ENCODE results near the gene SMIM12.
"Not testable (repeated sequence)": the region's sequence is repeated elsewhere in the genome, so short reads cannot be mapped to it uniquely, and the experiment has no call there.

The SMIM12 gene

DNA sequence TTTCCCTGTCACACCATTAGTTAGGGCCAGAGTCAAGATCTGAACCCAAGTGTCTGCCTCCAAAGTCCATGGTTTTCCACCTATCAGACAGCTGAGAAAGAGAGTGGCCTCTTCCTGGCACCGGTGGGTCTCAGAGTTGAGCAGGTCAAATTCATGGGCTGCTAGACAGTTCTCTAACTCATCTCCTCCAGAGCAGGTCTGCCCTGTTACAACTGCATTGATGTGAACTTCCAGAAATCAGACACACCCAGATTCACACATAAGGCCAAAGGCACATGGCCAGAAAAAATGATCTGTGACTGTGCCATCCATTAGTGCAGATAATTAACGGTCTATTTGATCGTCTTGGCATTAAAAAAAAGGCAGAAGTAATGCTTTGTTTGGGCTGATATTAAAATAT is 17.5 kb downstream of the SMIM12 start:
- no peak for DNase-seq

DNA sequence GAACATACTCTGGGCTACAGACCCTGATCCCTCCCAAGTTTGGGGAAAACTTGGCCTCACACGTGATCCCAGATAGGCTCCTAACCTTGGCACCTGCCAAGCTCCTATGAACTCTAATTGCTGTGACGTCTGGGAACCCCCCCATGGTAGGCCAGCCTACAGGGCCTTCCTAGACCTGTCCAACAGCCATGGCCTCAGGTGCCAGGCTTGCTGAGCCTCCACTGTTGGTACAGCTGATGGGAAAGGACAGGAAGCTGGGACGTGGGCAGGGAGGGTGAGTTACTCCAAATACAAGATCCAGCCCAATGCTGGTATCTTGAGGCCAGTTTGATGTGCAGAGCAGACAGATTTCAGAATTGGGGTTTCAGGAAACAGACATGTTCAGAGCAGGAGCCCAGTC is 19.1 kb downstream of the SMIM12 start:
- no peak for DNase-seq

DNA sequence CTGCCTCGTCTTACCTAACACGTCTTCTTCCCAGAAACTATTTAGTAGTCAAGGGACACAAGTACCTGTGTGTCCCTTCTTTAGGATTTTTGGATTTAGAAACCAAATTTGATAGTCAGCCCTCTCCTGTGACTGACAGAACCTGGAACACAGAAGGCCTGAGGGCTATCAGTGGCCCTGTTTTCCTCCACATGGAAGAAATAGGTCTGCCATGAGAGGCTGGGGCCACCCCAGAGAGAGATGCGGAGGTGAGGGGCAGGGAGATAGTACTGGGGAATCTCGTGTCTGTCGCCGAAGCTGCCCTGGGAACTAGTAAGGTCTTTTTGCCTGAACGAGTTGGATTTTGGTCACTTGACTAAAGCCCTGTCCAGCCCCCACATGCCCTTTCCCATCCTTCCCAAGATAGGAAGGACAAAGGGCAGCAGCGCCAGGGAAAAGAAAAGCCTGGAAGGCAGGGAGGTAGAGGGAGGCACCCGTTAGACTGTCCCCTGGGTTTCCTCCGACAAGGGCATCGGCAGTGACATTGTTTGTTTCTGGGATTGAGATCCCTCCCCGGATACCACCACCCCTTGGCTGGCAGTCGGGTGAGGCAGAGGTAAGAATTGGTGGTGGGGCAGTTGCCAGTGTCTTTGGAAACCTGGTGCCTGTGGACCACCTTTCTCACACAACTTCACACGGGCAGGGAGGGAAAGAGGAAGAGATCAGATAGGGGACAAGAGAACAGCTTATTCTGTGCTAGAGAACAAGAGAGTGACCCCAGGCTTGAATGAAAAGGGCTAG is 19.8 kb downstream of the SMIM12 start:
- DNase-seq: no peak

DNA sequence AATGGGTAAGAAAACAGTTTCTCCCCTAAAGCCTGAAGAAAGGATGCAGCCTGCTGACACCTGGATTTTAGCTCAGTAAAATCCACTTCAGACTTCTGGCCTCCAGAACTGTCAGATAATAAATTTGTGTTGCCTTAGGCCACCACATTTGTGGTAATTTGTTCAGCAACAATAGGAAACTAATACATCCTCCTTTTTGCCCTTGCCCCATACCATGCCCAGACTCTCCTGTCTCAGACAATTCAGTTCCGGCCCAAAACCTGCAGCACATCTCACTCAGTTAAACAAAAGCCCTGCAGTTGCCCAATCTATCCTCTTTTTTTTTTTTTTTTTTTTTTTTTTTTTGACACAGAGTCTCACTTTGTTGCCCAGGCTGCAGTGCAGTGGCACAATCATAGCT is 25.8 kb downstream of the SMIM12 start:
- no peak for DNase-seq

DNA sequence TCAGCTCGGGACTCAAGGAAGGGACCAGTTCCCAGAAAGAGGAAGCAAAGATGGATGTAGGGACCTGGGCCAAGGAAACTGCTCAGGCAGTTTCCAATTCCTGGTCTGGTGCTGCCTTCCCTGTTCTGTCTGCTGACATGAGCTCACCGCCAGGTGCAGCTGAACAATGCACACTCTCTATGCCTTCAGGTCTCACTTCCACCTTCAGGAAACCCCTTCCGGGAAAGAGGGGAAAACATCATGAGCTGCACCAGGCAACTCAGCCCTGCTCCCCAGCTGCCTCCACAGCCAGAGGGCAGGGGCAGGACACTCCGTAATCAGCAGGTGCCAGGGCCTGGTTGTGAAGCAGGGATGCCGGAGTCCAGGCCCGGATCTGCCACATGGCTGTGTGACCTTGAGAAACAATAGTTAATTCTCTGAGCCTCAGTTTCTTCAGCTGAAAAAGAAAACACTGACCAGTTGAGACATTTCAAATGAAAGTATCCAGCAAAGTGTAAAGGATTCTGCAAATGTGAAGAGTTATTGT is 27.8 kb downstream of the SMIM12 start:
- no peak for DNase-seq

DNA sequence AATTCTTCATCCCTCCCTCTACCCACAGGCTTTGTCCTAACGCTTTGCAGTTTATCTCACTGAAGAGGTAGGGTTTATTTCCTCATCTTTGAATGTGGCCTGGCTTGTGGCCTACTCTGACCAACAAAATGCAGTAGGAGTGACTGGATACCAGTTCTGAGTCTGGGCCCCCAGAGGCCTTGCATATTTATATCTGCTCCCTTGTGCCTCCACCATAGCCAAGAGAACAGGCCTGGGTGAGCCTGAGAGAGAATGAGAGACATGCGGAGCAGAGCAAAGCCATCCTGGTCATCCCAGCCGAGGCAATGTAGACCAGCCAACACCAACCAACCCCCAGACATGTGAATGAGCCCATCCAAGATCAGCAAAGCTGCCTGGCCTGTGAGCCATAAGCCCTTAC is 30.3 kb downstream of the SMIM12 start:
- no peak for DNase-seq

DNA sequence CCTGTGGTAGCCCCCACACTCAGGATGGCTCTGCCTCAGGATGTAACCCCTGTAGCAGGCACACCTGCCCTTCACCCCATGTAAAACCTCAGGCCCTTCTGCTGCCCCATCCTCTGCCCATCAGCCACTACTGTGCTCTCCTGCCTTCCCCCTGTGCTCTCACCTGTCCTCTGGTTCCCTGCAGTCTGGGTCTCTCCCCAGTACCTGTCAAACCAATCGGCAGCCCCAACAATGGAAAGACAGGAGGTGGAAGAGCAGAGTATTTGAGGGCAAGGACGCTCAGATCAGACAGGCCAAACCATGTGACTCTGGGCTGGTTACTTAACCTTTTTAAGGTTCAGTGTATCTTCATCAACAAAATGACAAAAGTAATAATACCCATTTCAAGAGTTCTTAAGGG is 30.9 kb downstream of the SMIM12 start:
- no peak for DNase-seq

DNA sequence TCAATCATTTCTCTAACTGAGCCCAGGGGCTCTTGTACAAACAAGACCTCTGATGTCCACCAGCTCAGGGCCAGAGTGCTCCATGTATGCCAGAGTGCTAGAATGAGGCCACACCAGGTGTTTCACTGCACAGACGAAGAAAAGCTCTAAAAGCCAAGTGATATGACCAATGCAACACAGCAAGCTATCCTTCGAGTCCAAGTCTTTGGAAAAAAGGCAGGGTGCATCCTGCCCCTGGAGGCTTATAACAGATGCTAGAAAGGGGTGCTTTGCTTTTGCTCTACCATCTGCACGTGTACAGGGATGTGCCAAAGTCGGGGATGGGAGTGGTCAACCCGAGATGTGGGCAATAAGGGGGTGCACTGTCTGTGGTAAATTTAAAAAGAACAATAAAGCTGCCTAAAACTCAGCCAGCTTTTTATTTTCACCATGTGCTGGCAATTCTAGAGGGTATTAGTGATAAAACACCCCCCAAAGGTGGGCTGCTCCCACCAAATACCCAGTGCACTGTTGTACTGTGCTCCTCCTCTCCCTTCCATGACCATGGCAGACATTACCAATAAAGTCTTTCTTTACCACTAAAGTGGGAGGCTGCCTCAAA is 32.1 kb downstream of the SMIM12 start:
- no peak for DNase-seq

DNA sequence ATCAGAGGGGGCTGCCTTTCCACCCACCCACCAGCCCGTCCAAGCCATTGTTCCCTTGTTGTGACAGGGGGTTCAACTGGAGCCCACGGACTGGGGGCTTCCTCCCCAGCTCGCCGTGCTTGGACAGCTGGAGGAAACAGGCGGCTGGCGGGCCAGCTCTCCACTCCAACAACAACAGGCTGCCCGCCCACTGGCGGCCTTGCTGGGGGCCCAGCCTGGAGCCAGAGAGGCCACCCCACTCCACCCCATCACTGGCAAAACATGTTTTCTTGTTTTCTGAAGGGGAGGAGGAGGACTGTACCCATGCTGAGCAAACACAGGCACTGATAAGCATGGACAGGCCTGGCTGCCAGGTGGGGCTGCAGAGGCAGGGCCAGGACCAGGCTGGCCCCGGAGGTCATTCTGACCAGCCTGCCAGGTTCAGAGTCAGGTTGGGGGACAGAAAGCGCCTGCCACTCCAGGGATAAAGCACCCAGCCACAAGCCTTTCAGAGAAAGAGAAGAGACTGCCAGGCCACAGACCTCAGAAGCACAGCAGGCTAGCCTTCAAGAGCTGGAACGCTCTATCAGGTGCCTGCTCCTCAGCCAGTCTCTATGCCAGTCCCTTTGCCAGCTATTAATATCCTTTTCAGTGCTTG is 34.0 kb downstream of the SMIM12 start:
- DNase-seq: no peak

DNA sequence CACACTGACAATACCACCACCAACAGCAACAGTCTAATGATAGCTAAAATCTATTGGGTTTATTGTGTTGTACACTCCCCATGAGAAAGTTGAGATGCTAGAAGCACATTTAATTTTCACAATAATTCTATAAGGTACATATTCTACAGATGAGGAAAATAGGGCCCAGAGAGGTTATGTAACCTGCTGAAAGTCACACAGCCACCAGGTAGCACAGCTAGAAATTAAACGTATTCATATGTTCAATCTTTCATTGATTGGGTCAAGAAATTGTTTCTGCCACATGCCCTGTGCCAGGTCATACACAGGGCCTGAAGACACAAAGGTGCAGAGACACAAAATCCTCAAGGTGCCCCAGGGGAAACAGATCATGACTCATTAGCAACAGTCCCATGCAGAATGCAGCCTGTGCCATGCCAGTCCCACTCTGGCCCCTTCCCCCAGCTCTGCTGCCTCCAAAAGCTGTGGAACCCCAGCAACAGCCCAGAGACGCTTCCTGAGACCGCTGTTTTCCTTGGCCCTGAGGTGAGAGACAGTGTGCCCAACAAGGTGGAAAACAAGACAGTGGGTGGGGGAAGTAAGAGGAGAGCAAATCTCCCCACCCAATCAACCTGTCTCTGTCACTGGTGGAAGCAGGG is 34.6 kb downstream of the SMIM12 start:
- no peak for DNase-seq

DNA sequence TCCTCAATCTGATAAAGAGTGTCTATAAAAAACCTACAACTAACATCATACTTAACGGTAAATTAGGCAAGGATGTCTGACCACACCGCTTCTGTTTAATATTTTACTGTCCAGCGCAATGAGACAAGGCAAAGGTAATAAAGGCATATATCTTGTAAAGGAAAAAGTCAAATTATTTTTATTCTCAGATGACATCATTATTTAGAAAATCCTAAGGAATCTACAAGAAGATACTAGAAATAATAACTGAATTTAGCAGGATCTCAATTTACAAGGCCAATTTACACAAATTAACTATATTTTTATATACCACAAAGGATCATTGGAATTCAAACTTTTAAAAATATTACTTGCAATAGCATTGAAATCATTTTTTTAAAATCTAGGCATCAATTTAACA is 37.3 kb downstream of the SMIM12 start:
- DNase-seq: no peak

DNA sequence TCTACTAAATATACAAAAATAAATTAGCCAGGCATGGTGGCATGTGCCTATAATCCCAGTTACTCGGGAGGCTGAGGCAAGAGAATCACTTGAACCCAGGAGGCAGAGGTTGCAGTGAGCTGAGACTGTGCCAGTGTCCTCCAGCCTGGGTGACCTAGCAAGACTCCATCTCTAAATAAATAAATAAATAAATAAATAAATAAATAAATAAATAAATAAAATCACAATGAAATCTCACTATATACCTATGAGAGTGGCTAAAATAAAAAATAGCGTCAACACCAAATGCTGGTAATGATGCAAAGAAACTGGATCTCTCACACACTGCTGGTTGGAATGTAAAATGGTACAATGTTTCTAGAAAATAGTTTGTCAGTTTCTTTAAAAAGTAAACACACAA is 40.7 kb downstream of the SMIM12 start:
- DNase-seq: not testable (repeated sequence)

DNA sequence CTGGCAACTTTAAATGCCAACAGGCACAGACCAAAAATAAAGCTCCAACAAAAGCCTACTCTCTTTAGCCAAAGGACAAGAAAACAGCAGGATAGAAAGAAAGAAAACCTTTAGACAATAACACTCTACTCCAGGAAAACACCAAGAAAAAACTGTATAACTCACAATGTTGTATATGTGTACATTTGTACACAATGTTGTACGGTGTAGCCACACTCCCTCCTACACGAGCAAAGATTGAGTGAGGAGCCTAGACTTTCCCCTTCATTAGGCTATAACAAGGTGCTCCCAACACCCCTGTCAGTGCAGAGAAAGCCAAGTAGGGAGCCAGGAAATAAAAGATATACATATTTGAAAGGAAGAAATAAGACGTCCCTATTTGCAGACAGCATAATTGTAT is 42.8 kb downstream of the SMIM12 start:
- no peak for DNase-seq

DNA sequence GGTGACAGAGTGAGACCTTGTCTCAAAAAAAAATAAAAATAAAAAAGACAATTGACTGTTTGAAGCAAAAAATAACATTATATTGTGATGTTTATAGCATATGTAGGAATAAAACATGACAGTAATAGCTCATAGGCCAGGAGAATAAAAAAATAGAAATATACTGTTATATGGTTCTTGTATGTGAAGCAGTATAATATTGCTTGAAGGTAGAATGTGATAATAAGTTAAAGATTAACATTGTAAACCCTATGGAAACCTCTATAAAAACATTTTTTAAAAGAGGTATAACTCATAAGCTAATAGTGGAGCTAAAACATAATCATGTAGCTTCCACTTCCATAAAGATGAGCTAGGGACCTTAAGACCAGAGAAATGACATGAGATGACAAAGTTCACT is 43.2 kb downstream of the SMIM12 start:
- DNase-seq: no peak

DNA sequence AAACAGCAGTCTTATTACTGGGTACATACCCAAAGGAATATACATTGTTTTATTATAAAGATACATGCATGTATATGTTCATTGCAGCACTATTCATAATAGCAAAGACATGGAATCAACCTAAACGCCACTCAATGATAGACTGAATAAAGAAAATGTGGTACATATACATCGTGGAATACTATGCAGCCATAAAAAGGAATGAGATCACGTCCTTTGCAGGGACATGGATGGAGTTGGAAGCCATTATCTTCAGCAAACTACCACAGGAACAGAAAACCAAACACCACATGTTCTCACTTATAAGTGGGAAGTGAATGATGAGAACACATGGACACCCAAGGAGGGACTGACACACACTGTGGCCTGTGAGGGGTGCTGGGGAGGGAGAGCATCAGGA is 48.8 kb downstream of the SMIM12 start:
- DNase-seq: not testable (repeated sequence)

DNA sequence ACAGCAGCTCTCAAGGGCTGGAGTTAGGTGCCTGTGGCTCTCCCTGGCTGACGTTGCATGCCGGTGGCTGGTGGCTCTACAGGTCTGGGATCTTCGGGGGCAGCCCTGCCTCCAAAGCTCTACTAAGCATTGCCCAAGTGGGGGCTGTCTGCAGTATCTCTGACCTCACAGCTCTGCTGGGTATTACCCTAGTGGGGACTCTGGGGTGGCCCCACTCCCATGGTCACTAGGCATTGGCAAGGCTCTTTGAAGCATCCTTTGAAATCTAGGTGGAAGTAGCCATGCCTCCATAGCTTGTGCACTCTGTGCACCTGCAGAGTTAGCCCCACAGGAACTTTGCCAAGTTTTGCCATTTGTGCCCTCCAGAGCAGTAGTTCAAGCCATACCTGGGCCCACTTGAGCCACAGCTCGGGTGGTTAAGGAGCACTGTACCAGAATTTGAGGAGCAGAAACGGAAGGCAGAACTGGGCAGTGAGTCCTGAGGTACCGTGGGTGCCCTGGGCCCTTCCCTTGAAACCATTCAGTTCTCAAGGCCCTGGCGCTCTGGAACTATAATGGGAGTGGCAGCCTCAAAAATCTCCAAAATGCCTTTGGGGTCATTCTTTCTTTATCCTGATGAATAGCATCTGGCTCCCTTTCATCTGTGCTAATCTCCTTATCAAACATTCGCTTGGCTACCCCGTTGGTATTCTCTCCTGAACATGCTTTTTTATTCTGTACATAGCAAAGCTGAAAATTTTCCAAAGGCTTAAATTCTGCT is 51.3 kb downstream of the SMIM12 start:
- DNase-seq: no peak

DNA sequence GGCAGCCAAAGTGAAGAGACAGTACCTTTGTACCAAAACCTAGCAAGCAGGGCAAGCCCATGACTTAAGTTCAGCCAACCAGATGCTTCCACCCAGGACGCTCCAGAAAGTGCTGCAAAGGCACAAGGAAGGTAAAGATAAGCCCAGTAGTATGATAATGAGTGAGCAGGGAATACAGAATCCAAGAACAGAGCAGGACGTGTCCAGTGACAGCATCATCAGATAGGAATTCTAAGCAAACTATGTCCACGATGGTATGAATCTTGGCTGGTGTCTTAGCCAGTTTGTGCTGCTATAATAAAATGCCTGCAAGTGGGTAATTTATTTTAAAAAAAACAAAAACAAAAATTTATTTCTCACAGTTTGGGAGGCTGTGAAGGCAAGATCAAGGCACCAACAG is 53.2 kb downstream of the SMIM12 start:
- peak; percentile 7 for DNase-seq

DNA sequence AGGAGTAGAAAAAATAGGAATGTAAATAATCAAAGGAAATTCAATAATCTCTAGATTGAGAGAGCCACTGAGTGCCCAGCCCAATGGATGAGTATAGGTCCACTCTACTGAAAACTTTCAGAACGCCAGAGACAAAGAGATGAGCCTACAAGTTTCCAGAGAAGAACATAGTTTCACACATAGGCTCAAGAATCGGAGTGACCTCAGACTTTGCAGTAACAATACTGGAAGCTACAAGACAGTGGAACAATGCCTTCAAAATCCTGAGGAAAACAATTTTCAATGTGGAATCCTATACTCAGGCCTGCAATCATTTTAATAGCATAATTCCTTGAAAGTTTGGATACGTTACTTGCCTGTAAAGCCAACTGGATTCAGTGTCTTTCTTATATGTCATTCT is 55.8 kb downstream of the SMIM12 start:
- DNase-seq: no peak
